Esophagus squamous epithelium (tissue), 4 donors: ENCODE data around the gene SLC9A2.

Experiments
- CTCF ChIP-seq, 6 experiments: fragments of 450-650 bp in 4 of 6; fragments of 200-600 bp in 2 of 6; sonication (generic) in 2 of 6; IDR thresholded peaks; one replicate each; pipeline ENCODE4 v1.5.1; 2016 to 2019; ENCODE audit warnings: antibody characterized with exemption in 6 of 6, mild to moderate bottlenecking in 4 of 6, moderate library complexity in 4 of 6
- POLR2A ChIP-seq, 4 donors: fragments of 450-650 bp; IDR thresholded peaks; one replicate each; pipeline ENCODE4 v1.6.1; 2017; ENCODE audit warnings: antibody characterized with exemption in 4 of 4, mild to moderate bottlenecking in 4 of 4, moderate library complexity in 3 of 4

- TF ChIP-seq CTCF (IDR thresholded peaks at IDR 0.05): no peak
- TF ChIP-seq POLR2A (IDR thresholded peaks at IDR 0.05): no peak
These were observed 41.0 kb upstream of the SLC9A2 start for GRCh38 chr2:102578376-102578775.
